Measurements from ENCODE around the gene RNF208. TPM values are rescaled to one million over a fixed set of nuclear protein-coding genes. Genes with fewer than 3 reads are reported as not detected.

RNF208 gene
- total and polyA plus RNA-seq, 9 of the 15 experiments (the other 6 are each of a cell fraction or from before 2014, with no cell fraction given): 0.15 to 6.9 (median 0.50) TPM; not detected in 2

DNA sequence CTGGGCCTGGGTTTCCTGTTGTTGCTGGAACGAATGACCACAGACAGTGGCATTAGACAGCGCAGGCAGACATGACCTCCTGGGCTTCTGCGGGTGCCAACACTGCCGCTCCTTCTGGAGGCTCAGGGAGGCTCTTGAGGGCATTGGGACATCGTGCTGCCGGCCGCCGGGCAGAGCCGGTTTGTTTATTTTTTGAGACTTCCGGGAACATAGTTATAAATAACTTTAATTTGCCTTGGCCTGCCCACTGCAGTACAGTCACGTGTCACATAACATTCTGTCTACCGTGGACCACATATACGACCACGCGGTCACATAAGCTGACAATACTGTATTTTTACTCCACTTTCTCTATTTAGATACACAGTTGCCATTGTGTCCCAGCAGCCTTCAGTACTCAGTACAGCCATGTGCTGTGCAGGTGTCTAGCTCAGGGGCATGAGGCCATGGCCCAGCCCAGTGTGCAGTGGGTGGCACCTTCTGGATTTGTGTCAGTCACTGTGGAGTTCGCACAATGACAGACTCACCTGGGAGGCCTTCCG lies 47.3 kb upstream of the RNF208 start:
- H3K4me3 ChIP-seq: no peak overlapping the region
- no peak for DNase-seq (ENCODE audit: extremely low read depth in 1 of 4, low spot score in 3 of 4)
- ATAC-seq: no peak
- peak overlapping the region; percentile 71 for H3K27ac ChIP-seq (ENCODE audit: extremely low read depth, low read depth, low read length)
- 0 out of 2 replicates have a peak overlapping the region, but pooled peaks have one; percentile 70 for H2AFZ ChIP-seq (ENCODE audit: low read depth, low read length)
- H4K20me1 ChIP-seq (replicated peaks; ENCODE audit: control insufficient read depth, insufficient read depth, low read length): no peaks in the 10 kb centered on the region
- ChIA-PET CTCF (ENCODE audit: low intra/inter-chr PET ratio) (no interaction called here), POLR2A (interaction anchor here (0.9 to 4.2 kb wide), 2 partner anchors 8 to 28 kb away, joined by 3 to 23 read pairs; partner anchors contain the start of genes TOR4A and TUBB4B)
- H3K9me1 ChIP-seq (ENCODE audit: control insufficient read depth, insufficient read depth, low read length): no peaks in the 10 kb centered on the region
- H3K79me2 ChIP-seq (ENCODE audit: control insufficient read depth, insufficient read depth, low read length): peaks cover 10% of the 10 kb centered on the region; the same call in 2 of the 3 replicates
- in situ Hi-C loops (cut with MboI) (no loop called here), intact Hi-C loops (cut with micrococcal nuclease) (no loop called here)
- H3K9me3 ChIP-seq (replicated peaks; ENCODE audit: control insufficient read depth, insufficient read depth, low read depth, low read length): no peaks in the 10 kb centered on the region
- WGBS (ENCODE audit: insufficient coverage, low coverage, missing lambda C conversion rate): 64% methylated on average over 16 of the region's 17 CpGs
- peak overlapping the region; percentile 62 for H3K4me2 ChIP-seq (ENCODE audit: insufficient read depth, low read length)
- FAIRE-seq: peak; percentile 61
- no TSS peak for BruUV-seq (replicated peaks)
- peaks cover 81% of the 10 kb centered on the region for H3K36me3 ChIP-seq (ENCODE audit: control insufficient read depth, insufficient read depth, low read length)
- peaks cover 20 to 72% of the 10 kb centered on the region in 2 experiments for H3K4me1 ChIP-seq (replicated peaks in 1 of 2; ENCODE audit: control insufficient read depth in 2 of 2, insufficient read depth in 2 of 2, low read length in 2 of 2)
- no peaks in the 10 kb centered on the region for H3K27me3 ChIP-seq (ENCODE audit: control insufficient read depth in 2 of 2, insufficient read depth in 2 of 2, low read length in 2 of 2)
- H3K9ac ChIP-seq (ENCODE audit: insufficient read depth in 1 of 2, low read depth in 2 of 2, low read length in 2 of 2): peak overlapping the region; percentile 54 to 85
- TF ChIP-seq RAD51 (IDR thresholded peaks at IDR 0.05; ENCODE audit: borderline replicate concordance, low read depth): peak; percentile 26; the same call in 1 of the 2 replicates
- TF ChIP-seq MEF2A (IDR thresholded peaks at IDR 0.05; ENCODE audit: control insufficient read depth, low read depth, low read length): no peak
- no peak for TF ChIP-seq ZNF696 (CRISPR knock-in tag; conservative IDR thresholded peaks at IDR 0.05)
- TF ChIP-seq, protein P1, sequence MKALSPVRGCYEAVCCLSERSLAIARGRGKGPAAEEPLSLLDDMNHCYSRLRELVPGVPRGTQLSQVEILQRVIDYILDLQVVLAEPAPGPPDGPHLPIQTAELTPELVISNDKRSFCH (CRISPR knock-in tag; IDR thresholded peaks at IDR 0.05): no peak
- TF ChIP-seq, protein P1 (tag; IDR thresholded peaks at IDR 0.05): no peak; the same call in 1 of the 2 replicates
- 0 out of 2 replicates have a peak, but pooled peaks have one; percentile 18 for TF ChIP-seq DMBX1 (CRISPR knock-in tag; IDR thresholded peaks at IDR 0.05; ENCODE audit: borderline replicate concordance)
- no peak for TF ChIP-seq HNRNPH1 (optimal IDR thresholded peaks at IDR 0.05; ENCODE audit: low read depth, low read length)
- no peak for TF ChIP-seq SIX5 (IDR thresholded peaks at IDR 0.05; ENCODE audit: borderline replicate concordance in 1 of 2, insufficient read depth in 1 of 2, low read depth in 1 of 2, low read length in 2 of 2)
- TF ChIP-seq, protein P2, sequence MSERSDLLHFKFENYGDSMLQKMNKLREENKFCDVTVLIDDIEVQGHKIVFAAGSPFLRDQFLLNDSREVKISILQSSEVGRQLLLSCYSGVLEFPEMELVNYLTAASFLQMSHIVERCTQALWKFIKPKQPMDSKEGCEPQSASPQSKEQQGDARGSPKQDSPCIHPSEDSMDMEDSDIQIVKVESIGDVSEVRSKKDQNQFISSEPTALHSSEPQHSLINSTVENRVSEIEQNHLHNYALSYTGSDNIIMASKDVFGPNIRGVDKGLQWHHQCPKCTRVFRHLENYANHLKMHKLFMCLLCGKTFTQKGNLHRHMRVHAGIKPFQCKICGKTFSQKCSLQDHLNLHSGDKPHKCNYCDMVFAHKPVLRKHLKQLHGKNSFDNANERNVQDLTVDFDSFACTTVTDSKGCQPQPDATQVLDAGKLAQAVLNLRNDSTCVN (CRISPR knock-in tag; IDR thresholded peaks at IDR 0.05): no peak
- TF ChIP-seq ERF (CRISPR knock-in tag; IDR thresholded peaks at IDR 0.05): no peak
- no peak for TF ChIP-seq PTRF (tag; IDR thresholded peaks at IDR 0.05)
- no peak for TF ChIP-seq FIP1L1 (IDR thresholded peaks at IDR 0.05; ENCODE audit: low read depth, low read length, poor library complexity, severe bottlenecking)
- no peak for TF ChIP-seq HDGF (IDR thresholded peaks at IDR 0.05)
- TF ChIP-seq RBFOX2 (IDR thresholded peaks at IDR 0.05; ENCODE audit: low read depth, low read length): 0 out of 2 replicates have a peak, but pooled peaks have one; percentile 24
- TF ChIP-seq HEY1 (CRISPR knock-in tag; IDR thresholded peaks at IDR 0.05; ENCODE audit: borderline replicate concordance): no peak
- no peak for TF ChIP-seq FOSL1 (tag; conservative IDR thresholded peaks at IDR 0.05)
- TF ChIP-seq, protein P3, sequence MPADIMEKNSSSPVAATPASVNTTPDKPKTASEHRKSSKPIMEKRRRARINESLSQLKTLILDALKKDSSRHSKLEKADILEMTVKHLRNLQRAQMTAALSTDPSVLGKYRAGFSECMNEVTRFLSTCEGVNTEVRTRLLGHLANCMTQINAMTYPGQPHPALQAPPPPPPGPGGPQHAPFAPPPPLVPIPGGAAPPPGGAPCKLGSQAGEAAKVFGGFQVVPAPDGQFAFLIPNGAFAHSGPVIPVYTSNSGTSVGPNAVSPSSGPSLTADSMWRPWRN (IDR thresholded peaks at IDR 0.05; ENCODE audit: low read depth): no peak
- TF ChIP-seq HDAC1 (IDR thresholded peaks at IDR 0.05): no peak
- TF ChIP-seq MEF2D (tag; conservative IDR thresholded peaks at IDR 0.05; ENCODE audit: low read depth): peak; percentile 26; the same call in 1 of the 2 replicates
- TF ChIP-seq SETDB1 (IDR thresholded peaks at IDR 0.05; ENCODE audit: low read length): no peak
- no peak for TF ChIP-seq BHLHE40 (IDR thresholded peaks at IDR 0.05; ENCODE audit: low read length)

Data from K562 (cell line).